Measurements from ENCODE around the gene ZNF607.

DNA sequence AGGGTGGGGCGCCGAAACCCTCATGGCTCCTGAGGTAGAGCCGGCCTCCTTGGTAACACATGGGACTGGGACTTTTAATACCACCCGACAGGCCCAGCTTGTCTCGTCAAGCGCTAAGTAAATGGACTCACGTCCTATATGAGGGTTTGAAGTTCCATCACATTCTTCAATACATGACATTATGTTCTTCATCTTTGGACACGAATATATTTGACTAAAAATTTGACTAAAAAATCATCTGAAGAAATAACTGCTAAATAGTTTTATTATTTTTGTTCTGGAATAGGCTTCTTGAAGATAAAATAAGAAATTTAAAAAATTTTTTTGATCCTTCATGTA is 335 bp upstream of the ZNF607 start:
- TF ChIP-seq CTCF (IDR thresholded peaks at IDR 0.05; ENCODE audit: extremely low read depth in 1 of 2, insufficient read depth in 1 of 2, low read depth in 1 of 2, low read length in 2 of 2) (peak in 1 of 2 donors; percentile 1), POLR2A (IDR thresholded peaks at IDR 0.05; ENCODE audit: low read depth, low read length) (no peak), POLR2AphosphoS5 (IDR thresholded peaks at IDR 0.05; ENCODE audit: insufficient read depth, low read depth, low read length) (no peak), EZH2 (IDR thresholded peaks at IDR 0.05; ENCODE audit: borderline replicate concordance, low read depth, low read length, severe bottlenecking) (no peak), GATA2 (IDR thresholded peaks at IDR 0.05; ENCODE audit: insufficient read depth, insufficient read length, low read depth, low read length) (no peak)
- TF ChIP-seq, protein P1, sequence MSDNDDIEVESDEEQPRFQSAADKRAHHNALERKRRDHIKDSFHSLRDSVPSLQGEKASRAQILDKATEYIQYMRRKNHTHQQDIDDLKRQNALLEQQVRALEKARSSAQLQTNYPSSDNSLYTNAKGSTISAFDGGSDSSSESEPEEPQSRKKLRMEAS (IDR thresholded peaks at IDR 0.05; ENCODE audit: insufficient read depth, insufficient read length), result no peak
